GM21717 (cell line): Measurements from ENCODE around the gene ABCC6.
"Not testable (repeated sequence)": the region's sequence is repeated elsewhere in the genome, so short reads cannot be mapped to it uniquely, and the experiment has no call there.

Source experiments
- ATAC-seq: cut with Tn5 transposase; IDR thresholded peaks from one replicate; pipeline ENCODE4 v1.9.1; 2021; ENCODE audit warnings: mild to moderate bottlenecking, moderate library complexity; ENCODE audit not compliant: unreplicated experiment

ABCC6 gene

DNA sequence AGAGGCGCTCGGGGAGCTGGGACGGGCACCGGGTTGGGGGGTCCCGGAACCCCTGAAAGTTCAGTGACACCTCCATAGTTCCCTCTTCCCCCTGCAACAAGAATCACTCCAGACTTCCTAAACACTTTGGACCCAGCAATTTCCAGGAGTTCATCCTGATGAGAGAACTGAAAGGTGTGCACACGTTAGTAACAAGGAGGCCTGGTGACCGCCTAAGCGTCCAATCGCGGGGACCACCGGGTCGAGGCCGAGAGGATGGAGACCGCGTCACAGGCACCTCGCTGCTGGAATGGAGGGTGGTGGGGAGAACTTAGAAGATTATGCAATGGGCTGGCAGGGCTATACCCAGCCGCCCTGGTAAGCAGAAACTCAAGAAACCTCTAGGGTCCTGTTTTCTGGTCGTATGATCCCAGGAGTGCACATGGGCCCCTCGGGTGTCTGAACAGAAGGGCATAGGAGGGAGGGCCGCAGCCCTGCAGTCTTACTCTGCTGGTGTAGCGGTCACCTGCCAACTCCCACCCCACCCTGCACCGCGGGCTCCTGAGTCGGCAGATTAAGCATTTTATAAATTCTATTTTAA, 458 bp upstream of the ABCC6 start:
- ATAC-seq, result not testable (repeated sequence)

DNA sequence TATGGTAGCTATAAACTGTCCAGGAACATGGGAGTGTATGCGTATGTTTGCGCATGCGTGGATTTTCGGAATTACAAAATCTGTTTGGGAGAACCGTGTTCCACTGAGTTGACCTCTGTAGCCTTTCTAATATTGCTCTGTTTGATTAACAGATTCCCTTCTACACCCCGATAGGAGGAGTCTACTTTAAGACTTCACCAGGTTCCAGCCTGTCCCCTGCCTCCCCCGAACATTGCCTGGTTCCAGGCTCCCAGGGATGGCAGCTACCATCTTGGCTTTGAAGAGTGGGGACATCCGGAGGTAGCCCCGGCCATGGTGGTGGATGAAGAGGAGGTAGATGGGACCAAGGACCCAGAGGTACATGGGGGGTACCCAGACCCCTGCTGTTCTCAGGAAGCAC, 1.9 kb downstream of the ABCC6 start:
- ATAC-seq, result not testable (repeated sequence)

DNA sequence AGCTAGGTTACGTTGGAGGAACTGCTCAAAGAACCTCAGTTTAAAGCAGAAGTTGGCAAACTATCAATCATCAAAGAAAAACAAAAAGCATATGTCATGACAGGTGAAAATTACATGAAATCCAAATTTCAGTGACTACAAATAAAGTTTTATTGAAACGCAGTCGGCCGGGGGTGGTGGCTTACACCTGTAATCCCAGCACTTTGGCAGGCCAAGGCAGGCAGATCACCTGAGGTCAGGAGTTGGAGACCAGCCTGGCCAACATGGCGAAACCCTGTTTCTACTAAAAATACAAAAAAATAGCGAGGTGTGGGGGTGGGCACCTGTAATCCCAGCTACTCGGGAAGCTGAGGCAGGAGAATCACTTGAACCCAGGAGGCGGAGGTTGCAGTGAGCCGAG, 2.8 kb downstream of the ABCC6 start:
- not testable (repeated sequence) for ATAC-seq

DNA sequence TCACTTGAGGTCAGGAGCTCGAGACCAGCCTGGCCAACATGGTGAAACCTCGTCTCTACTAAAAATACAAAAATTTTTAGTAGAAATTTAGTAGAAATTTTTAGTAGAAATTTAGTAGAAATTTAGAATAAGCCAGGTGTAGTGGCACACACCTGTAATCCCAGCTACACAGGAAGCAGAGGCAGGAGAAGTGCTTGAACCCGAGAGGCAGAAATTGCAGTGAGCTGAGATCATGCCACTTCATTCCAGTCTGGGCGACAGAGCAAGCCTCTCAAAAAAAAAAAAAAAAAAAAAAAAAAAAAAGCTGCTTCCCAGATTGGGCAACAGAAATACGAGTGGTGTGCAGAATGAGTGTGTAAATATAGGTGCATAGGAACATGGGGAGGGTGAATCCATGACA, 4.5 kb downstream of the ABCC6 start:
- not testable (repeated sequence) for ATAC-seq

DNA sequence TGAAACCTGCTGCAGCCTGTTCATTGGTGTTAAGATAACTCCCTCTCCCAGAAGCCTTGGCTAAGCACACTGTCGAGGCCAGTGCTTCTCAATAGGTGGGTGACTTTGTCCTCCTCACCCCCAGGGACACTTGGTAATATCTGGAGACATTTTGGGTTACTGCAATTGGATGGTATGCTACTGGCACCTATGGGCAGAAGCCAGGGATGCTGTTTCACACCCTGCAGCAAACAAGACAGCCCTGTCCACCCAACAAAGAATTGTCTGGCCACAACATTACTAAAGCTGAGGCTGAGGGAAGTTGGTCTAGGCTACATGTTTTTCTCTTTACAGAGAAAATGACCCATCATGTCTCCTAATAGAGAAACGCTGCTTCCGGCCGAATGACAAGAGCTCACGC, 4.9 kb downstream of the ABCC6 start:
- ATAC-seq, result not testable (repeated sequence)

DNA sequence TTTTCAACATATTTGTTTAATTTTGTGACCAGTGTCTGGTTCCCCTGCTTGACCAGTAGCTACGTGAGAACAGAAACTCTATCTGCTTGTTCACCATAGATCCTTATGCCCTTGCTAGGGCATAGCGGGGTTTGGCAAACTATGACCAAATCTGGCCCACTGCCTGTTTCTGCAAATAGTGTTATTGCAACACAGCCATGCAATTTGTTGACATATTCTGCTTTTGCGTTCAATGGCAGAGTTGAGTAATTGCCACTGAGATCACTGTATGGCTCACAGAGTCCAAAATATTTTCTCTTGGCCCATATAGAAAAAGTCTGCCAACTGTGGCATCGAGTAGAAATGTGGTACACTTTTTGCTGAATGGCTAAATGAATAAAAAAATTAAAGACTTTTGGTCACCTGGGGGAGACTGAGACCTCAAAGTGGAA, 9.4 kb downstream of the ABCC6 start:
- ATAC-seq, result not testable (repeated sequence)

DNA sequence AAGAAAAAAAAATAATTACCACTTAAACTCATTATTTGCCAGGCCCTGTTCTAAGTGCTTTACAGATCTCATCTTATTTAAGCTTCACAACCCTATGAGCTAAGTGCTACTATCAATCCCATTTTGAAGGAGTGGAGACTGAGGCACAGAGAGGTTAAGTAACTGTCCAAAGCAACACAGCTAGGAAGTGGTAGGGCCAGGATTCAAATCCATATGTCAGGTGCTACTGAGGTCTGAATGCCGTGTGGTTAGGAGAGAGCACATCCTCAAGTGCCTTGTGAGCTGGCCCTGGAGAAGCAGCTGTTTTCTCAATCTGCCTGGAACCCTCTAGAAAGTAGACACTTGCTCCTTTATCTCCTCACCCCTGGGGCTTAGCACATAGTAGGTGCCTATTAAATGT, 11.9 kb downstream of the ABCC6 start:
- ATAC-seq, result not testable (repeated sequence)

DNA sequence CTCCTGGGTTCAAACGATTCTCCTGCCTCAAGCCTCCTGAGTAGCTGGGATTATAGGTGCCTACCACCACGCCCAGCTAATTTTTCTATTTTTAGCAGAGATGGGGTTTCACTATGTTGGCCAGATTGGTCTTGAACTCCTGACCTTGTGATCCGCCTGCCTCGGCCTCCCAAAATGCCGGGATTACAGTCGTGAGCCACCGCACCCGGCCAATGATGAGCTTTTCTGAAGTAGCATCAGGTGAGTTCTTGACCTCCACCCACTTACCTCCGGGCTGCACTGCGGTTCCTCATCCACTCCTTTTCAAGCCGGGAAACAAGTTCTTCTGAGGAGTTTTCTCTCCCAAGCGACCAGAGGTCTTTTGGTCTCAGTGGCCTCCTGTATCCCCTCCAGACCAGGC, 14.8 kb downstream of the ABCC6 start:
- ATAC-seq, result not testable (repeated sequence)

DNA sequence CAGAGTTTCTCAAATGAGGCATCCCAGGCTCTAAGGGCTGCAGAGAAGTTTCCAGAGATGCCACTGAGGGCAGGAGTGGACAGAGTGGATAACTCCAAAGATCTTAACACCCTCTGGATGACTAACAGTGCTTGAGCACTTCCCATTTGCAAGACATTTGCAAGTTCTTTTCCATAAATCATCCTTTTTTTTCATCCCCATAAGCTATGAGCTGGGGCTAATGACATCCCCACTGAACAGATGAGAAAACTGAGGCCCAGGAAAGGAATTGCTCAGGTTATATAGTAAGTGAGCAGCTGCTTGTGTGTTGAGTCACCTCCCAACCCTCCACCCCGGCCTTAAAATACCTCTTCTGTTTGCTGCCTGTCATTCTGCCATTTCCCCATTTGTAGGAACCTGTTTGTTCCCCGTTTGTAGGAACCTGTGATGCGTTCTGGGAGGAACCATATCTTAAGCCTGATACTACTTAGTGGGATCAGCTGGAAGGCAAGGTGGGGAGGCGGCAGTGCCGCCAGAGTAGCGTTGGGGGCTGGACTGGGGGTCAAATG, 15.4 kb downstream of the ABCC6 start:
- ATAC-seq, result not testable (repeated sequence)

DNA sequence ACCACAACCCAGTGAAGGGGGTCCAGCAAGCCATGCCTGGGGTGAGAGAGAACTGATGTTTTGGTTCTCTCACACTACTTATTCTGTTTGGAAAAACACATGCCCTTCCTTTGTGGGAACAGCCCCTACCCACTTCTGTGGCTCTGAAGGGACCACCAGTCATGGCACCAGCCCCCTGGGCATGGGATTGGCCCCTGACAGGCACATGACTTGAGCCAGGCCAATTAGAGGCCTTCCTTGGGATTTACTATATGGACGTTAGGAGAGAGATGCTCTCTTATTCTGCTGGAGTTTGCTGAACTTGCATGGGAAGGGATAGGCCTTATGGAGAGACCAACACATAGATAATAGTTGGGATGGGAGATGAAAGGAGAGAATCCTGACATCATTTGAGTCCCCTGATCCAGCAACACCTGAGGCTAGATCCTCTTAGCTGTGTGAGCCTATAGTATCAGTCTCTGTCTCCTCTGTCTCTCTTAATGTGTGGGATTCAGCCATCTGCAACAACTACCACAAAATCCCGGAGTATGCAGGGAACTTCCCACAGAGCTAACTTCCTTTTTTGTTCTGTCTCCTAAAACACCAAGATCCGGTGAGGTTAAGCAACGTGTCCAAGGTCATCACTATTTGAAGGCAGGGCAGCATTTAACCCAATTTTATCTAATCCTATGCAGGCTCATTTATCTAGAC, 16.1 kb downstream of the ABCC6 start:
- ATAC-seq, result not testable (repeated sequence)

DNA sequence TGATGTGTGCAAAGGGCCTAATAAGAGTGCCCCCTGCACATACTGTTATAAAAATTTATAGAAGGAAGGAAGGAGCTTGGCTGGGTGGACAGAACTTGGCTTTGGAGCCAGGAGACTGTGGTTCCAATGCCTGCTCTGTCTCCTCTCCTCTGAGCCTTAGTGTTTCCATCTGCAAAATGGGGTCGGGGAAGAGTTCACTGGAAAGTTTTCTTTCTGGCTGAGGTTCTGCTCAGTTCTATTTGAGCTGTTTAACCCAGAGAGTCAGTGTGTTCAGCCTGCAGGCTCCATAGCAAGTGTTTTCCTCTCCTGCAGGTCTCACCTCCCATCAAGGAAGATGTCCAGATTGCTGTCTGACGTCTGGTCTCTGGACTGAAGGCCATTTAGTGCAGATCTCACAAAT, 17.4 kb downstream of the ABCC6 start:
- not testable (repeated sequence) for ATAC-seq

DNA sequence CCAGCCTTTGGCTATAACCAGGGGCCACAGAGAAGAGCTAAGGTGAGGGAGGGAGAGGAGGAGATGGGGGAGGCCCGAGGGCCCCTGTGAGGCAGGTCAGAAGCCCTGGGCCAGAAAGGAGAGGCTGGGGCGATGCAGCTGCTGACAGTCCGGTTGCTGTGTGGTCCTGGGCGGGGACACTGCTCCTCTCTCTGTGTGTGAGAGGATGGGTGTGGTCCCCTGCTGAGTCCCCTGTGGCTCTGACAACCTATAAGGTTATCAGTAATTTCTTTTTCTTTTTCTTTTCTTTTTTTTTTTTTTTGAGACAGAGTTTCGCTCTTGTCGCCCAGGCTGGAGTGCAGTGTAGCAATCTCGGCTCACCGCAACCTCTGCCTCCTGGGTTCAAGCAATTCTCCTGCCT, 18.7 kb downstream of the ABCC6 start:
- not testable (repeated sequence) for ATAC-seq

DNA sequence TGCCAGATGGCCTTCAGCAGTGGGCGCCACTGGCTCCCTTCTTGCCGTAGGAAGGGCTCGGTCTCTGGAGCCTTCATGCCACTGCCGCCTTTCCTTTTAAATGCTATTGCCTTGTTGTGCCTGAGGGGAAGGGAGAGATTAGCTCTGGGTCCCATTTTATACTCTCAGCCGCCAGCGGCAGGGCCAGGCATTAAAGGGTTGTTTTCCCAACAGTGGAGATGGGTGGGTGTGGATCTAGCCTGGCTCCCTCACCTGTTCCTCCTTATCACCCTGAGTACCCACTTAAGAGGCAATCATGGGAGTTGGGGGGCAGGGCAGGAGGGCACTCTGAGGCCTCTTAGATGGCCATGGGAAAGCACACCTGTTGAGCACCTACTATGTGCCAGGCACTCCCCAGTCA, 19.8 kb downstream of the ABCC6 start:
- ATAC-seq, result not testable (repeated sequence)

DNA sequence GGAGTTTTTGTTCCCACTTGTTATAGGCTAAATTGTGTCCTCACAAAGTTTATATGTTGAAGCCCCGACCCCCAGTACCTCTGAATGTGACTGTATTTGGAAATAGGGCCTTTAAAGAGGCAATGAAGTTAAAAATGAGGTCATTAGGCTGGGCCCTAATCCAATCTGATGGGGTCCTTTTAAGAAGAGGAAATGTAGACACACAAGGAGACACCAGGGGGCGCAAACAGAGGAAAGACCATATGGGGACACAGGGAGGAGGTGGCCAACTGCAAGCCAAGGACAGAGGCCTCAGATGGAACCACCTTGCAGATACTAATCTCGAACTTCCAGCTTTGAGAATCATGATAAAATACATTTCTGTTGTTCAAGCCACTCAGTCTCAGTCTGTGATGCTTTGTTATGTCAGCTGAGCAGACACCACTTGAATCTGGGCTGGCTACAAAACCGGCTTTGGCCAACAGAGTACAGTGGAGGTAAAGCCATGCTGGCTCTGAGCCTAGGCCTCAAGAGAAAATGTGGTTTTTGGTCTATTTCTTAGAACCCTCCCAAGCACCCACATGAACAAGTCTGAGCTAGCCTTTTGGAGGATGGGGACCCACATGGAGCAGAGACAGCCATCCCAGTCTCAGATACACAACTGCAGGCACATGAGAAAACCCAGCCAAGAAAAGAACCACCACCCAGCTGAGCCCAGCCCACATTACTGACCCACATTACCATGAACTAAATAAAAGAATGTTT, 20.7 kb downstream of the ABCC6 start:
- not testable (repeated sequence) for ATAC-seq

DNA sequence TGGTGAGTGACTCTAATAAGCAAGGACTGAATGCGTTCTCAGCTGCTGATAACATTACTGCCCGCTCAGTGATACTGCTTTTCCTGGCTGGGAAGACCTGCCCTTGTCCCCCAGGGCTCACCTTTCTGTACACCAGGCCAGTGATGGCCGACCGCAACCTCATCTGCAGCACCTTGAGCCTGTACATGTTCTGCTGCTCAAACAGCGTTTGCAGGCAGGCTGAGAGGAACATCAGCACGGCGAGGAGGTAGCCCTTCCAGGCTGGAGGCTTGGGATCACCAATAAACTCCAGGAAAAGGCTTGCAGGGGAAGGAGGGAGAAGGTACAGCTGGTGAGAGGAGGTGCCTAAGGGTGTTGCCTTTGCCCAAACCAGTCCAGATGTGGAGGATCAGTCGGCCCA, 21.4 kb downstream of the ABCC6 start:
- ATAC-seq, result not testable (repeated sequence)

DNA sequence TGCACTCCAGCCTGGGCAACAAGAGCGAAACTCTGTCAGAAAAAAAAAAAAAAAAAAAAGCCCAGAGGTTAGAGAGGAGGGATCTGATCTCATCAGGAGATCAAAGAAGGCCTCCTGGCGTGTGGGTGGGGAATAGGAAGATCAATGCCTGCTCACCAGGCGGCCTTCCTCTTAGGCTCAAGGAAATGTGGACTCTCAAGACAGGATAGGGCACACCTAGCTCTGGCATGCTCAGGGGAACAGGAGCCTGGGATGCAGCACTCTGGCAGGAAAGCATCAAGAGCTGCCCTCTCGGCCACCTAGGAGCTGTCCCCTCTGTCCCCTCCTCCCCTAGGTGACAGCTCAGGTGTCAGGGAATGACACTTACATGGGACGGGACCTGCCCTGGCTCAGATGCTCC, 22.9 kb downstream of the ABCC6 start:
- not testable (repeated sequence) for ATAC-seq

DNA sequence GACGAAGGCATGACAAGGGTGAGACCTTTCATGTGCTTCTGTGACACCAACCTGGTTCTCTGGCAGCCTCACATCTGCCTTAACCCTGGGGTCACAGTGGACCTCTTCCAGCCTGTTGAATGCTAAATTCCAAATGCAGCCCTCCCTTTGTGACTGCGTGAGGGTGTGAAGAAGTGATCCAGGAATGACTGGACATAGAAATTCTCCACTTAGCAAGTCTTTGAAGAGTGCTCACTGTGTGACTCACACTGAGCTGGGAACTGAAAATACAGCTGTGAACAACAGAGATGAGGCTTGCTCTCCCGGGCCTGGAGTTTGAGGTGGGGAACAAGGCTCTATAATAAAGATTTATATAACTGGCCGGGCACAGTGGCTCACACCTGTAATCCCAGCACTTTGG, 23.9 kb downstream of the ABCC6 start:
- ATAC-seq, result not testable (repeated sequence)

DNA sequence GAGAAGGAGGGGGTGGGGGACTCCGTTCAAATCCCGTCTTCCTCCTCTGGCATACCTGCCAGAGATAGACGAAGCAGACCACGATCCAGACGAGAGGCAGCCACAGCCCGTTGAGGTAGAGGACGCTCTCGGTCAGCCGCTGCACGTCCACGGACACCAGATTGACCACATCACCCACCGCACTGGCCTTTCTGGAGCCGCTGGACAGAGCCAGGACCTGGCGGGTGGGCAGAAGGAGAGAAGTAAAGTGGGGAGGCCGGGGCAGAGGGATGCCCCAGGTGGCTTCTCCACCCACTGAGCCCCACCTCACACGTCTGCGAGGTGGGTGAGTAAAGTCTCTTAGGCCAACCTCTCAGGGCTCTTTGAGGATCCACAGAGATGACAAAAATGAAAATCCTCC, 25.3 kb downstream of the ABCC6 start:
- ATAC-seq, result no peak

DNA sequence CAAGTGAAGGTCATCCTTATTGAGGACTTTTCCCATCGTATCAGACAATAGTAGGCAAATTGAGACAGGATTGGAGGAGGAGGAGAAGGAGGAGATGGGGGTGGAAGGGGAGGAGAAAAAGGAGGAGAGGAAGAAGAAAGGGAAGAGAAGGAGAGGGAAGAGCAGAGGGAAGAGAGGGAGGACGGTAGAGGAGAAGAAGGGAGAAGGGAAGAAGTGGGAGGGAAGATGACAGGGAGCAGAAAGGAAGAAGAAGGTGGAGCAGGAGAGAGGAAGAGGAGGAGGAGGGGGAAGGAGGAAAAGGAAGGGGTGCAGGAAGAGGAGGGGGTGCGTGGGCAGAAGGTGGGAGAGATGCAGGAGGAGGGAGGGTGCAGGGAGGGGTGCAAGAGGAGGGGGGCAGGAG, 26.0 kb downstream of the ABCC6 start:
- ATAC-seq, result no peak

DNA sequence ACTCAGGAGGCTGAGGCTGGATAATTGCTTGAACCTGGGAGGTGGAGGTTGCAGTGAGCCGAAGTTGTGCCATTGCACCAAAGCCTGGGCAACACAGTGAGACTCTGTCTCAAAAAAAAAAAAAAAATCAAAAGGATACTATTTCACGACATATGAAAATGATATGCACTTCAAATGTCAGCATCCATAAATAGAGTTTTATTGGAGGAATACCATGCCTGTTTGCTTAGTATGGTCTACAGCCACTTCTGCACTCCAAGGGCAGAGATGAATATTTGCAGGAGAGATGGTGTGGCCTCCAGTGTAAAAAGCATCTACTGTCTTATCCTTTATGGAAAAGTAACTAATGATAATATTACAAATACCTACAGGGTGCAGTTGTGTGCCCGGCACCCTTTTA, 27.2 kb downstream of the ABCC6 start:
- no peak for ATAC-seq

DNA sequence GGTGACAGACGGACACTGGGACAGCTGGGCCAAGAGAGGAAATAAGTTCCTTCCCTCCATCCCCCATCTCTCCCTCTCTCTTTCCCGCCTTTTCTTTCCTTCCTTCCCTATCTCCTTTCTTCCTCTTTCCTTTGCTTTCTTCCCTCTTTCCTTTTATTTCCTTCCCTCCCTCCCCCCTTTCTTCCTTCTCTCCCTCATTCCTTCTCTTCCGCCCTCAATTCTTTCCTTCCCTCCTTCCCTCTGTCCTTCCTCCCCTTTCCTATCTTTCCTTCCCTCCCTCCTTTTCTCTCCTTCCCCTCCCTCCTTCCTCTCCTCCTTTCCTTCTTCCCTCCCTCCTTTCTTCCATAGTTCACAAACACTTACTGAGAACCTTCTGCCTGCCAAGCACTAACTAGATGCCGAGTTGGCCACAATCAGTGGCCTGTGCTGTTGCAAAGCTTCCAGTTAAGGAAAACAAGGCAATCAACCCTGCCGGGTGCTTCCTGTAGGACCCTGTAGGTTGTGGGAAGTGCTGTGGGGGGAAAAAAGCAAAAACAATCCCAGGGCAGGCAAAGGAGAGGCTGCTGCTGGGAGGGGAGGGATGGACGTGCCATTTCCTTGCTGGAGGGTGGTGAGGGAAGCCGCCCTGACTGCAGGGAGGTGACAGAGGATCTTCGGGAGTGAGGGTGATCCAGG, 31.7 kb downstream of the ABCC6 start:
- ATAC-seq, result no peak
